SK-N-SH (cell line): ENCODE data around the gene TTLL12. TPM values are rescaled to one million over a fixed set of nuclear protein-coding genes. Genes with fewer than 3 reads are reported as not detected.

Experiments used
- CTCF ChIA-PET: fragments of 300-600, 350-600 bp; formaldehyde crosslinking; extraction: SDS; loops from one replicate; lab custom pipeline; 2021; lab: Yijun Ruan, JAX
- POLR2A ChIA-PET: fragments of 350-600 bp; sonication (Branson Sonifier 250); formaldehyde crosslinking; extraction: SDS; loops from one replicate; lab custom pipeline; 2020; ENCODE audit warnings: antibody characterized with exemption, inconsistent platforms; lab: Yijun Ruan, JAX
- DNase-seq: peaks from one replicate; pipeline ENCODE4 v3.0.0; 2012
- H2AFZ ChIP-seq: fragments of 200-600 bp; sonication (generic); 2 replicates; pipeline ENCODE4 v1.8.1; 2016; ENCODE audit warnings: antibody characterized with exemption, mild to moderate bottlenecking, low read depth
- H3F3A ChIP-seq: fragments of 200-600 bp; sonication (generic); replicated peaks from 2 replicates; pipeline ENCODE3; 2016; ENCODE audit warnings: antibody characterized with exemption, mild to moderate bottlenecking; ENCODE audit not compliant: insufficient read depth
- H3K27ac ChIP-seq, 2 experiments: fragments of 200-500 bp in 1 of 2; fragments of 200-600 bp in 1 of 2; sonication (Bioruptor generic) in 1 of 2; sonication (generic), shearing (Covaris generic) in 1 of 2; 2 replicates each; pipeline versions ENCODE4 v1.5.1 to v1.6.1; 2014 to 2016; ENCODE audit warnings: low read depth in 2 of 2, inconsistent platforms in 1 of 2, low read length in 1 of 2, mild to moderate bottlenecking in 1 of 2, mixed read lengths in 1 of 2
- H3K27me3 ChIP-seq: fragments of 200-600 bp; sonication (generic), shearing (Covaris generic); 2 replicates; pipeline ENCODE4 v1.6.1; 2016; ENCODE audit warnings: mixed run types; ENCODE audit not compliant: insufficient read depth
- H3K36me3 ChIP-seq, 2 experiments: fragments of 200-500 bp in 1 of 2; fragments of 200-600 bp in 1 of 2; sonication (Bioruptor generic) in 1 of 2; sonication (generic) in 1 of 2; replicated peaks in 1 of 2; 2 replicates each; pipeline versions ENCODE3 to v1.5.1; 2014 to 2016; ENCODE audit warnings: low read length in 1 of 2, mild to moderate bottlenecking in 1 of 2; ENCODE audit not compliant: insufficient read depth in 2 of 2, control insufficient read depth in 1 of 2
- H3K4me1 ChIP-seq, 2 experiments: fragments of 200-500 bp in 1 of 2; fragments of 200-600 bp in 1 of 2; sonication (Bioruptor generic) in 1 of 2; sonication (generic), shearing (Covaris generic) in 1 of 2; 2 replicates each; pipeline versions ENCODE4 v1.5.1 to v1.6.1; 2014 to 2016; ENCODE audit warnings: low read depth in 1 of 2, low read length in 1 of 2, mixed run types in 1 of 2; ENCODE audit not compliant: insufficient read depth in 2 of 2, control insufficient read depth in 1 of 2
- H3K4me2 ChIP-seq: fragments of 200-600 bp; sonication (generic), shearing (Covaris generic); 2 replicates; pipeline ENCODE4 v1.6.1; 2017; ENCODE audit warnings: mixed run types
- H3K4me3 ChIP-seq, 2 experiments: fragments of 200-500 bp in 1 of 2; fragments of 200-600 bp in 1 of 2; sonication (Bioruptor generic) in 1 of 2; sonication (generic), shearing (Covaris generic) in 1 of 2; 2 replicates each; pipeline versions ENCODE4 v1.5.1 to v1.8.1; 2014 to 2016; ENCODE audit warnings: low read depth in 2 of 2, inconsistent platforms in 1 of 2, low read length in 1 of 2, mild to moderate bottlenecking in 1 of 2, mixed read lengths in 1 of 2, moderate library complexity in 1 of 2
- H3K79me2 ChIP-seq: fragments of 200-600 bp; sonication (generic); 2 replicates; pipeline ENCODE4 v1.8.1; 2017; ENCODE audit warnings: mild to moderate bottlenecking; ENCODE audit not compliant: insufficient read depth
- H3K9ac ChIP-seq: fragments of 200-600 bp; sonication (generic); 2 replicates; pipeline ENCODE4 v1.6.1; 2017; ENCODE audit warnings: mixed run types
- H3K9me2 ChIP-seq: fragments of 200-600 bp; sonication (generic); 2 replicates; pipeline ENCODE4 v1.6.1; 2017; ENCODE audit warnings: mixed run types
- H3K9me3 ChIP-seq: fragments of 200-600 bp; sonication (generic); 2 replicates; pipeline ENCODE4 v1.6.1; 2017; ENCODE audit warnings: mixed run types, mild to moderate bottlenecking, moderate library complexity
- H4K20me1 ChIP-seq: fragments of 200-600 bp; sonication (generic); 2 replicates; pipeline ENCODE4 v1.6.1; 2017; ENCODE audit warnings: mild to moderate bottlenecking, mixed run types; ENCODE audit not compliant: insufficient read depth
- ELF1 ChIP-seq: IDR thresholded peaks from 2 replicates; pipeline ENCODE4 v1.4.0; 2012
- EP300 ChIP-seq, 2 experiments: IDR thresholded peaks; 2 replicates each; pipeline versions ENCODE4 v1.4.0 to v1.6.1; 2012; ENCODE audit warnings: borderline replicate concordance in 1 of 2, low read depth in 1 of 2, low read length in 1 of 2
- EZH2phosphoT487 ChIP-seq: fragments of 200-600 bp; sonication (generic); IDR thresholded peaks from 2 replicates; pipeline ENCODE4 v1.6.1; 2017; ENCODE audit warnings: low read depth, mixed run types, mild to moderate bottlenecking, antibody characterized with exemption, moderate library complexity, borderline replicate concordance
- FOSL2 ChIP-seq: IDR thresholded peaks from 2 replicates; pipeline ENCODE4 v1.4.0; 2012; ENCODE audit warnings: low read depth, mild to moderate bottlenecking, moderate library complexity, borderline replicate concordance
- FOXJ3 ChIP-seq: sonication (generic); formaldehyde crosslinking; IDR thresholded peaks from 2 replicates; pipeline ENCODE4 v1.5.1; 2020; ENCODE audit warnings: mild to moderate bottlenecking, missing genetic modification reagents
- IRF3 ChIP-seq: fragments of 150-350 bp; IDR thresholded peaks from 2 replicates; pipeline ENCODE4 v1.6.1; 2016; ENCODE audit warnings: mild to moderate bottlenecking, low read depth, low read length
- MAX ChIP-seq: IDR thresholded peaks from 2 replicates; pipeline ENCODE4 v1.4.0; 2012; ENCODE audit warnings: low read depth
- MXI1 ChIP-seq: IDR thresholded peaks from 2 replicates; pipeline ENCODE4 v1.6.1; 2012; ENCODE audit warnings: mild to moderate bottlenecking, low read depth, low read length, improper control_type of control experiment
- NFIC ChIP-seq: IDR thresholded peaks from 2 replicates; pipeline ENCODE4 v1.4.0; 2012; ENCODE audit warnings: borderline replicate concordance
- NRF1 ChIP-seq: IDR thresholded peaks from 2 replicates; pipeline ENCODE4 v1.6.1; 2012; ENCODE audit warnings: low read depth, mild to moderate bottlenecking, low read length
- PBX3 ChIP-seq: IDR thresholded peaks from 2 replicates; pipeline ENCODE4; 2012
- POLR2AphosphoS5 ChIP-seq: IDR thresholded peaks from 2 replicates; pipeline ENCODE4 v1.6.1; 2012; ENCODE audit warnings: low read depth, low read length
- RAD21 ChIP-seq: IDR thresholded peaks from 2 replicates; pipeline ENCODE4 v1.6.1; 2012; ENCODE audit warnings: mild to moderate bottlenecking, low read length
- RCOR1 ChIP-seq: fragments of 150-350 bp; IDR thresholded peaks from 2 replicates; pipeline ENCODE4 v1.6.1; 2017; ENCODE audit warnings: antibody characterized with exemption, low read length
- SIN3A ChIP-seq: IDR thresholded peaks from 2 replicates; pipeline ENCODE4 v1.6.1; 2012; ENCODE audit warnings: low read depth, mild to moderate bottlenecking, low read length, moderate library complexity, borderline replicate concordance
- SMC3 ChIP-seq: IDR thresholded peaks from 2 replicates; pipeline ENCODE4 v1.6.1; 2012; ENCODE audit warnings: low read depth, low read length, improper control_type of control experiment
- TAF1 ChIP-seq: IDR thresholded peaks from 2 replicates; pipeline ENCODE4 v1.6.1; 2012; ENCODE audit warnings: low read depth, mild to moderate bottlenecking, low read length, moderate library complexity, borderline replicate concordance
- TEAD4 ChIP-seq: IDR thresholded peaks from 2 replicates; pipeline ENCODE4 v1.4.0; 2012; ENCODE audit warnings: mild to moderate bottlenecking, borderline replicate concordance; ENCODE audit not compliant: insufficient read depth
- USF1 ChIP-seq: IDR thresholded peaks from 2 replicates; pipeline ENCODE4 v1.4.0; 2012; ENCODE audit warnings: low read depth, borderline replicate concordance
- USF2 ChIP-seq: fragments of 150-350 bp; IDR thresholded peaks from 2 replicates; pipeline ENCODE4 v1.6.1; 2017; ENCODE audit warnings: antibody characterized with exemption, low read length, low read depth, borderline replicate concordance
- ZBTB33 ChIP-seq: IDR thresholded peaks from 2 replicates; pipeline ENCODE4 v1.4.0; 2012; ENCODE audit warnings: low read depth, borderline replicate concordance
- WGBS: methylation state at CpG from one replicate; pipeline ENCODE4 v1.1.6; 2017; ENCODE audit warnings: low lambda C conversion rate; 5-methylcytosine and 5-hydroxymethylcytosine counted together
- polyA plus RNA-seq, 3 experiments: library from polyadenylated mRNA; depleted of rRNA; stranded (reverse); fragments of >200 nt; gene quantifications; 2 replicates each; pipeline ENCODE4 v1.2.3, GENCODE V29; 2012

Gene TTLL12
- polyA plus RNA-seq, 1 of the 3 experiments (the other 2 are of a cell fraction), result 11.5 TPM

GRCh38 chr22:43182726-43183125 lies 4.2 kb downstream of the TTLL12 start:
- ChIA-PET POLR2A (no interaction called here), CTCF (no interaction called here)
- WGBS, result 100% methylated on average over 5 of the region's 17 CpGs
- Histone ChIP-seq H3F3A (peaks cover 2% of the 10 kb centered on the region), H4K20me1 (no peaks in the 10 kb centered on the region), H3K4me3 (no peak overlapping the region), H3K79me2 (peaks cover 2% of the 10 kb centered on the region; the same call in 1 of the 2 replicates), H3K27ac (no peak overlapping the region), H2AFZ (no peak overlapping the region), H3K4me1 (peaks cover 0 to 10% of the 10 kb centered on the region in 2 experiments; a peak in 1 of 4 replicates), H3K9me3 (no peaks in the 10 kb centered on the region), H3K4me2 (no peak overlapping the region), H3K27me3 (no peaks in the 10 kb centered on the region), H3K9me2 (no peaks in the 10 kb centered on the region), H3K36me3 (peaks cover 0 to 9% of the 10 kb centered on the region in 2 experiments), H3K9ac (no peak overlapping the region)
- DNase-seq, result no peak
- no peak for TF ChIP-seq TAF1
- TF ChIP-seq EP300 (IDR thresholded peaks at IDR 0.05; ENCODE audit: borderline replicate concordance in 1 of 2, low read depth in 1 of 2, low read length in 1 of 2), result no peak
- TF ChIP-seq PBX3, result no peak
- no peak for TF ChIP-seq ELF1
- TF ChIP-seq TEAD4, result no peak
- no peak for TF ChIP-seq IRF3
- TF ChIP-seq EZH2phosphoT487, result no peak
- no peak for TF ChIP-seq POLR2AphosphoS5
- no peak for TF ChIP-seq SIN3A
- no peak for TF ChIP-seq NFIC
- no peak for TF ChIP-seq RCOR1
- no peak for TF ChIP-seq RAD21
- TF ChIP-seq NRF1, result no peak
- no peak for TF ChIP-seq MAX
- no peak for TF ChIP-seq USF1
- TF ChIP-seq FOXJ3 (CRISPR knock-in tag), result no peak

- Histone ChIP-seq H3F3A (no peaks in the 10 kb centered on the region), H3K9me3 (no peaks in the 10 kb centered on the region), H3K79me2 (peaks cover 2% of the 10 kb centered on the region; the same call in 1 of the 2 replicates), H3K27ac (no peak overlapping the region), H4K20me1 (no peaks in the 10 kb centered on the region), H3K9me2 (no peaks in the 10 kb centered on the region), H3K4me2 (no peak overlapping the region), H3K4me3 (no peak overlapping the region), H3K36me3 (peaks cover 0 to 9% of the 10 kb centered on the region in 2 experiments), H3K27me3 (no peaks in the 10 kb centered on the region), H2AFZ (no peak overlapping the region), H3K4me1 (peaks cover 0 to 10% of the 10 kb centered on the region in 2 experiments; a peak in 1 of 4 replicates), H3K9ac (no peak overlapping the region)
- WGBS, result no CpG with 5 or more reads among the region's 10 CpGs
- ChIA-PET CTCF (no interaction called here), POLR2A (no interaction called here)
- no peak for DNase-seq
- TF ChIP-seq MXI1 (no peak), RCOR1 (no peak), FOSL2 (no peak), USF2 (no peak), IRF3 (no peak), ZBTB33 (no peak), EZH2phosphoT487 (no peak), SMC3 (no peak), TEAD4 (no peak), RAD21 (no peak)
These were observed 4.8 kb downstream of the TTLL12 start for GRCh38 chr22:43182118-43182517.
